ENCODE results near the gene CDH12.
"Not testable (repeated sequence)": the region's sequence is repeated elsewhere in the genome, so short reads cannot be mapped to it uniquely, and the experiment has no call there.

Gene CDH12

GRCh38 chr5:22411554-22412349, 441.4 kb downstream of the CDH12 start:
- DNase-seq = no peak

- no peak for DNase-seq
Measured at GRCh38 chr5:22391956-22392355, 461.2 kb downstream of the CDH12 start.

GRCh38 chr5:22390888-22391287, 462.3 kb downstream of the CDH12 start:
- no peak for DNase-seq

- no peak for DNase-seq
Measured at GRCh38 chr5:22372826-22373660, 480.1 kb downstream of the CDH12 start.

GRCh38 chr5:22372376-22372775, 480.8 kb downstream of the CDH12 start:
- DNase-seq = no peak

GRCh38 chr5:22354956-22355355, 498.2 kb downstream of the CDH12 start:
- no peak for DNase-seq

- no peak for DNase-seq
Measured at GRCh38 chr5:22352493-22352892, 500.7 kb downstream of the CDH12 start.

GRCh38 chr5:22351178-22351577, 502.0 kb downstream of the CDH12 start:
- DNase-seq = no peak

GRCh38 chr5:22348027-22348426, 505.1 kb downstream of the CDH12 start:
- DNase-seq = no peak

GRCh38 chr5:22344000-22344399, 509.1 kb downstream of the CDH12 start:
- no peak for DNase-seq

- no peak for DNase-seq
Measured at GRCh38 chr5:22341406-22341805, 511.7 kb downstream of the CDH12 start.

- not testable (repeated sequence) for DNase-seq
Measured at GRCh38 chr5:22332949-22333348, 520.2 kb downstream of the CDH12 start.

- no peak for DNase-seq
Measured at GRCh38 chr5:22329683-22330082, 523.5 kb downstream of the CDH12 start.

- no peak for DNase-seq
Measured at GRCh38 chr5:22319798-22320197, 533.3 kb downstream of the CDH12 start.

GRCh38 chr5:22316294-22316693, 536.9 kb downstream of the CDH12 start:
- DNase-seq = no peak

GRCh38 chr5:22315052-22315451, 538.1 kb downstream of the CDH12 start:
- DNase-seq = not testable (repeated sequence)

- no peak for DNase-seq
Measured at GRCh38 chr5:22314548-22314947, 538.6 kb downstream of the CDH12 start.

GRCh38 chr5:22306011-22306410, 547.1 kb downstream of the CDH12 start:
- no peak for DNase-seq

GRCh38 chr5:22295832-22296231, 557.3 kb downstream of the CDH12 start:
- DNase-seq = no peak

- DNase-seq = no peak
Measured at GRCh38 chr5:22293147-22293546, 560.0 kb downstream of the CDH12 start.

GRCh38 chr5:22278164-22278563, 575.0 kb downstream of the CDH12 start:
- no peak for DNase-seq

GRCh38 chr5:22277006-22277405, 576.1 kb downstream of the CDH12 start:
- no peak for DNase-seq

GRCh38 chr5:22265855-22266254, 587.3 kb downstream of the CDH12 start:
- not testable (repeated sequence) for DNase-seq

GRCh38 chr5:22258139-22258538, 595.0 kb downstream of the CDH12 start:
- DNase-seq = no peak

Data from NCI-H510A treated with DMSO at 0.1 percent for 48 hours (cell line).